WERI-Rb-1 (cell line): Measurements from ENCODE around the gene CCR3.
A peak's percentile ranks its signal among the peaks of the same experiment; 100 is the strongest.
"Not testable (repeated sequence)": the region's sequence is repeated elsewhere in the genome, so short reads cannot be mapped to it uniquely, and the experiment has no call there.

Experiments
- DNase-seq: peaks from one replicate; pipeline ENCODE4 v3.0.0-alpha.2; 2020
- H3K27ac ChIP-seq: fragments of 250-450 bp; sonication (Bioruptor Pico); 2 replicates; pipeline ENCODE4 v1.5.1; 2020; ENCODE audit warnings: mild to moderate bottlenecking, moderate library complexity
- H3K27me3 ChIP-seq: fragments of 250-450 bp; sonication (Bioruptor Pico); 2 replicates; pipeline ENCODE4 v1.5.1; 2021; ENCODE audit warnings: mild to moderate bottlenecking, low read depth, moderate library complexity; ENCODE audit not compliant: insufficient read depth, severe bottlenecking
- H3K36me3 ChIP-seq: fragments of 250-450 bp; sonication (Bioruptor Pico); 2 replicates; pipeline ENCODE4 v1.5.1; 2020; ENCODE audit warnings: mild to moderate bottlenecking, moderate library complexity
- H3K4me3 ChIP-seq: 2 replicates; pipeline ENCODE4 v1.5.1; 2011; ENCODE audit warnings: low read depth, mild to moderate bottlenecking, control low read depth, low read length
- H3K9me3 ChIP-seq: fragments of 250-450 bp; sonication (Bioruptor Pico); 2 replicates; pipeline ENCODE4 v1.5.1; 2021; ENCODE audit warnings: mild to moderate bottlenecking, moderate library complexity; ENCODE audit not compliant: severe bottlenecking
- TF ChIP-seq, protein P1 (sequence below): IDR thresholded peaks from 2 replicates; pipeline ENCODE4 v1.5.1; 2011; ENCODE audit warnings: low read depth, mild to moderate bottlenecking, control low read depth, inconsistent platforms, low read length

Gene CCR3

DNA sequence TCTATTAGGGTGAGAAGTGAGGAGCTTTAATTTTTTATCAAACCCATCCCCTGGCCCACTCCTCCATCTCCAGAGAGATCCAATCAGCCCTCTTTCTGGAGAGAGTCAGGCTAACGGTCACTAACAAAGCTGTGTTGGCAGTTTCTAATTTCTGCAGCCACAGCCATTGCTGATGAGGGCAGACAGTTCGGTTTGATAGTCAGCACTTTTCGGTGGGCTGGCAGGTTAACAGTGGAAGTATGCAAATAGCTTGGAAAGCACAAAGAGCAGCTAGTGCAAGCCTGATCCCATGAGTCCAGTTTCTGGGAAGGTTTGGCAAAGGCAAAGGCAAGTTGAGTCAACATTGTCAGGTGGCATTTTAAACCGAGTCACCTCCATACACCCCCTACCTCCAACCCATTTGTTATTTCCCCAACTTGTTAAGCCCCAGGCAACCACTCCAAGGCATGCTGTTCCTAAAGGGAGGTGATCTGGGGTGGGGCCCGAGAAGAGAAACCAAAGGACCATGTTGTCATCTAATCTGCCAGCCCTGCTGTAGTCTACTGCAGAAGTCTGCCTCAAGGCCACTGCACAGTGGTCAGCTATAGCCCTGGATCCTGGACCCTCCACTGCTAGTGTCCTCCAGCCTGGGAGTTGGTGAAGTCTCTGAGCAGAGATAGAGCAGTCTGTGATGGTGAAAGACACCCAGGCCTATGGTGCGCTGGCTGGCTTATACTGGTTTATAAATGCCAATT, 35.8 kb upstream of the CCR3 start:
- no peak overlapping the region for H3K27ac ChIP-seq
- no peak overlapping the region for H3K4me3 ChIP-seq
- peaks cover 86% of the 10 kb centered on the region for H3K27me3 ChIP-seq
- TF ChIP-seq, protein P1, sequence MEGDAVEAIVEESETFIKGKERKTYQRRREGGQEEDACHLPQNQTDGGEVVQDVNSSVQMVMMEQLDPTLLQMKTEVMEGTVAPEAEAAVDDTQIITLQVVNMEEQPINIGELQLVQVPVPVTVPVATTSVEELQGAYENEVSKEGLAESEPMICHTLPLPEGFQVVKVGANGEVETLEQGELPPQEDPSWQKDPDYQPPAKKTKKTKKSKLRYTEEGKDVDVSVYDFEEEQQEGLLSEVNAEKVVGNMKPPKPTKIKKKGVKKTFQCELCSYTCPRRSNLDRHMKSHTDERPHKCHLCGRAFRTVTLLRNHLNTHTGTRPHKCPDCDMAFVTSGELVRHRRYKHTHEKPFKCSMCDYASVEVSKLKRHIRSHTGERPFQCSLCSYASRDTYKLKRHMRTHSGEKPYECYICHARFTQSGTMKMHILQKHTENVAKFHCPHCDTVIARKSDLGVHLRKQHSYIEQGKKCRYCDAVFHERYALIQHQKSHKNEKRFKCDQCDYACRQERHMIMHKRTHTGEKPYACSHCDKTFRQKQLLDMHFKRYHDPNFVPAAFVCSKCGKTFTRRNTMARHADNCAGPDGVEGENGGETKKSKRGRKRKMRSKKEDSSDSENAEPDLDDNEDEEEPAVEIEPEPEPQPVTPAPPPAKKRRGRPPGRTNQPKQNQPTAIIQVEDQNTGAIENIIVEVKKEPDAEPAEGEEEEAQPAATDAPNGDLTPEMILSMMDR, result no peak
- no peaks in the 10 kb centered on the region for H3K36me3 ChIP-seq
- no peak for DNase-seq
- H3K9me3 ChIP-seq, result no peaks in the 10 kb centered on the region

DNA sequence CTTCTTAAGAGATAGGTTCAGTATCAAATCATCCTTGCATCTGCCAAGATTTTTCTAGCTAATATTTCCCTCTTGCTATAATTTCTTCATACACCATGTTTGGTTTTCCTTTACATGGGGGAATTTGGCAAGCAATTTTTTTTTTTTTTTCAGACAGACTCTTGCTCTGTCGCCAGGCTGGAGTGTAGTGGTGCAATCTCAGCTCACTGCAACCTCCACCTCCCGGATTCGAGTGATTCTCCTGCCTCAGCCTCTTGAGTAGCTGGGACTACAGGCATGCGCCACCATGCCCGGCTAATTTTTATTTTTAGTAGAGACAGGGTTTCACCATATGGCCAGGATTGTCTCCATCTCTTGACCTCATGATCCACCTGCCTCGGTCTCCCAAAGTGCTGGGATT, 34.7 kb upstream of the CCR3 start:
- H3K27me3 ChIP-seq, result peaks cover 84% of the 10 kb centered on the region
- not testable (repeated sequence) for H3K9me3 ChIP-seq, DNase-seq, H3K4me3 ChIP-seq, H3K27ac ChIP-seq, H3K36me3 ChIP-seq

DNA sequence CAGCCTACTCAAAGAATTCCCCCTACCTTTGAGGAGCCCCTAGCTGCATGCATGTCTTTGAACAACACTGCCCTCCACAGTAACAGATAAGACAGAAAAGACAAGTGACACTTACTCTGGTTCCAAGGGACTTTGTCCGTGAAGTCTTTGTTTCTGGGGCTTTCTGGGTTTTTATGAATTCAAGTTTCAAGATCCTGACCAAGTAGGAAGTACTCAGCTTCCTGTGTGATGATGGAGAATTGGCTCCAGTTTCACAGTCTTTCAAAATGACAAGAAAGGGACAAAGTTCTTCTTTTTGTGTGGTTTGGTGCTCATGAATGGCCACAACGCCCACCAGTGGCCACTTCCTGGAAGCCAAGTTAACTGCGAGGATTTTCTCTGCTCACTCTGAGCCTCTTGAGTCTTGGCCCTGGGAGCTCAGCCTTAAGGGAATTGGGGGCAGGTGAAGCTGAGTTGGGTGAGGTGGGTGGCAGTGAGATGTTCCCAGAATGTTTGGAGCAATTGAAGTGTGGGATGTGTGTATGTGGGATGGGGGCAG, 34.0 kb upstream of the CCR3 start, which contains the start of gene CCR1:
TSS of gene CCR1 (minus strand) at position 147 of the 538 bp plus-strand sequence. CDS start 4,000 bp downstream, outside the sequence.
- Histone ChIP-seq H3K36me3 (no peaks in the 10 kb centered on the region), H3K4me3 (no peak within 1 kb of the TSS), H3K27ac (no peak within 1 kb of the TSS), H3K9me3 (no peaks in the 10 kb centered on the region), H3K27me3 (peaks cover 79% of the 10 kb centered on the region)
- DNase-seq, result no peak
- TF ChIP-seq, protein P1, result peak; percentile 55

DNA sequence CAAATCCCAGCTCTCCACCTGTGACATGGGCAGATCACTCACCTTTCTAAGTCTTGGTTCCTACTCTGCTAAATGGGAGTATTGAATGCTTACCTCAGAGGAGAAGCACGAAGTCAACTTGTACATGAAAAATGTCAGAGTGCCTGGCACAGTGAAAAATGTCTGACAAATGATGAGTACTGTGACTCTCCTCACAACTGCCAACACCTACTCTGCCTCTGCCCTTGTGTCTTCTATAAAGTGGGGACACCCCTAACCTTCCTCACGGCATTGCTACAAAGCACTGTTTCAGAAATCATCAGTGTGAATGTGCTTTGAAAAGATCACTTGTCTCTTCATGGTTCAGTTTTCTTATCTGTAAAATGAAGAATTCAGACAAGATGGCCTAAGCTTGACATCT, 33.2 kb upstream of the CCR3 start:
- peaks cover 72% of the 10 kb centered on the region for H3K27me3 ChIP-seq
- DNase-seq, result no peak
- no peak overlapping the region for H3K27ac ChIP-seq
- no peaks in the 10 kb centered on the region for H3K36me3 ChIP-seq
- no peaks in the 10 kb centered on the region for H3K9me3 ChIP-seq
- TF ChIP-seq, protein P1, result no peak
- H3K4me3 ChIP-seq, result no peak overlapping the region

DNA sequence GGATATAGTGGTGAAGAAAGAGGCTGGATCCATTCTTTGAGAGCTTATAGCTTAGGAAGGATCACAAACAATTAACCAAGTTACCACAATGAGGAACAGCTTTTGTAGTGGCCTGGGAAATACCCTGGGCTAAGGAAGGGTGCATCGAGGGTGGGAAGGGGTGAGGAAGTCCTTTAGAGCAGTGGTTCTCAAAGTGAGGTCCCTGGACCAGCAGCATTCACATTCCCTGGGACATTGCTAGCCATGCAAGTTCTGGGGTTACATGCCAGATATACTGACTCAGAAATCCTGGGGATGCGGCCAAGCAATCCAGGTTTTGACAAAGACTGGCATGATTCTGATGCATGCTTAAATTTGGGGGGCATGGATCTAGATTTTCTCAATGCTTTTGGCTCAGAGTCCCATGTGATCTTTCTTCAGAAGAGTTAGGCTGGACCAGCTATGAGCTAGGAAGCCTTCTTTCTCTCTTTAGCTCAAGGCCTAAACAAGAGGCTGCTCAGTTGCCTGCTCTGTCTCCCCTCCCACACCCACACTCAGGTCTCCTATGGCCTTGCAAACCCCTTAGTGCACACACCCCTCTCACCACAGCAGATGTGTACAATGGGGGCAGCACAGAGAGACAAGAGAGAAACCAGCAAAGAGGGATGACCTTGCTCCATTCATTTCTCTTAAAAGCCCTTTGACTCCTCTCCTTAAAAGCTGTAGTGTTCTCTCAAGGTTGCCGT, 32.4 kb upstream of the CCR3 start:
- TF ChIP-seq, protein P1, result no peak
- H3K9me3 ChIP-seq, result no peaks in the 10 kb centered on the region
- H3K27me3 ChIP-seq, result peaks cover 73% of the 10 kb centered on the region
- DNase-seq, result no peak
- no peaks in the 10 kb centered on the region for H3K36me3 ChIP-seq
- no peak overlapping the region for H3K27ac ChIP-seq
- no peak overlapping the region for H3K4me3 ChIP-seq

DNA sequence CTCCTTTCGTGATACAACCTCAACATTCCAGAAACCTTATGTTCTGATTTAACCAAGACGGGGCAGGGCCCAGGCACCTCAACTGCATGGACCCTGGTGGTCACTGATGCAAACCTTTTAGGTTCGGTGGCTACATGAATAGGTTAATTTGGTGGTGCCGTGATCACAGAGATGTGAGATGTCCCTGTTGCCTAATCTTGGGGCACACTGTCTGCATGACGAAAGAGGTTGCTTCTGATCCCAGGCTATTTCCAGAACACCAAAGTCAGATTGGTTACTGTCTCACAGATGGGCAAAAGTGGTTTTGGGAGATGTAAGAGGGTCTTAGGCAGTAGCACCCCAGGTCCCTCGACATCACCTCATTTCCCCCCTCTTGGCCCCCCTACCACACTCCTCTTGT, 30.2 kb upstream of the CCR3 start:
- Histone ChIP-seq H3K9me3 (no peaks in the 10 kb centered on the region), H3K36me3 (no peaks in the 10 kb centered on the region), H3K4me3 (no peak overlapping the region), H3K27me3 (peaks cover 78% of the 10 kb centered on the region), H3K27ac (no peak overlapping the region)
- TF ChIP-seq, protein P1, result no peak
- DNase-seq, result no peak
